ENCODE data around the gene KERA.

Gene KERA

DNA sequence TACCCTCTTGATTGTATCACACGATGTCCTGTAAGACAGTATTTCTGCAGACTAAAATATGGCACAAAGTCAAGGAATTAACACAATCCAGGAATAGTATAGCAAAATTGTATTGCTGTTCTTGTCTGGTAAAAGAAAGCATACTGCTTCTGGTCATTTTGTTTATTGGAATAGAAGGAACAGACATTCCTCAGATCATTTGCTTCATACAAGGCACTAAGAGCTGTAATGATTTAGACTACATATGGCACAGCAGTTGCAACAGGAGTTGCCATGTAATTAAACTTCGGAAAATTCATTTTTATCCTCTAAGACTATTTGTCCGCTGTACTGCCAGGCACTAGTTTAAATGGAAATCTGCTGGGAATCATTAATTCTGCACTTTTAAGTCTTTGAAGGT lies 7.6 kb upstream of the KERA start:
- TF ChIP-seq, protein P1, sequence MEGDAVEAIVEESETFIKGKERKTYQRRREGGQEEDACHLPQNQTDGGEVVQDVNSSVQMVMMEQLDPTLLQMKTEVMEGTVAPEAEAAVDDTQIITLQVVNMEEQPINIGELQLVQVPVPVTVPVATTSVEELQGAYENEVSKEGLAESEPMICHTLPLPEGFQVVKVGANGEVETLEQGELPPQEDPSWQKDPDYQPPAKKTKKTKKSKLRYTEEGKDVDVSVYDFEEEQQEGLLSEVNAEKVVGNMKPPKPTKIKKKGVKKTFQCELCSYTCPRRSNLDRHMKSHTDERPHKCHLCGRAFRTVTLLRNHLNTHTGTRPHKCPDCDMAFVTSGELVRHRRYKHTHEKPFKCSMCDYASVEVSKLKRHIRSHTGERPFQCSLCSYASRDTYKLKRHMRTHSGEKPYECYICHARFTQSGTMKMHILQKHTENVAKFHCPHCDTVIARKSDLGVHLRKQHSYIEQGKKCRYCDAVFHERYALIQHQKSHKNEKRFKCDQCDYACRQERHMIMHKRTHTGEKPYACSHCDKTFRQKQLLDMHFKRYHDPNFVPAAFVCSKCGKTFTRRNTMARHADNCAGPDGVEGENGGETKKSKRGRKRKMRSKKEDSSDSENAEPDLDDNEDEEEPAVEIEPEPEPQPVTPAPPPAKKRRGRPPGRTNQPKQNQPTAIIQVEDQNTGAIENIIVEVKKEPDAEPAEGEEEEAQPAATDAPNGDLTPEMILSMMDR (IDR thresholded peaks at IDR 0.05; ENCODE audit: low read depth, low read length): no peak
- no peak for TF ChIP-seq EZH2phosphoT487 (IDR thresholded peaks at IDR 0.05; ENCODE audit: low read depth)
- H3K4me3 ChIP-seq (ENCODE audit: low read length): no peak overlapping the region
- no peaks in the 10 kb centered on the region for H3K36me3 ChIP-seq (replicated peaks; ENCODE audit: low read depth, low read length)
- peaks cover 5% of the 10 kb centered on the region for H3K4me1 ChIP-seq (ENCODE audit: low read length)
- no peak overlapping the region for H3K4me2 ChIP-seq (ENCODE audit: low read length)
- H3K79me2 ChIP-seq (ENCODE audit: low read length): no peaks in the 10 kb centered on the region
- no peaks in the 10 kb centered on the region for H4K20me1 ChIP-seq (ENCODE audit: insufficient read depth, low read length)
- H3K9ac ChIP-seq (ENCODE audit: low read length): no peak overlapping the region
- no peaks in the 10 kb centered on the region for H3K9me3 ChIP-seq (ENCODE audit: insufficient read depth, low read length)
- no peaks in the 10 kb centered on the region for H3K27me3 ChIP-seq (ENCODE audit: low read depth, low read length)
- no peak overlapping the region for H2AFZ ChIP-seq (ENCODE audit: low read depth, low read length)
- H3K27ac ChIP-seq (ENCODE audit: low read length): no peak overlapping the region

DNA sequence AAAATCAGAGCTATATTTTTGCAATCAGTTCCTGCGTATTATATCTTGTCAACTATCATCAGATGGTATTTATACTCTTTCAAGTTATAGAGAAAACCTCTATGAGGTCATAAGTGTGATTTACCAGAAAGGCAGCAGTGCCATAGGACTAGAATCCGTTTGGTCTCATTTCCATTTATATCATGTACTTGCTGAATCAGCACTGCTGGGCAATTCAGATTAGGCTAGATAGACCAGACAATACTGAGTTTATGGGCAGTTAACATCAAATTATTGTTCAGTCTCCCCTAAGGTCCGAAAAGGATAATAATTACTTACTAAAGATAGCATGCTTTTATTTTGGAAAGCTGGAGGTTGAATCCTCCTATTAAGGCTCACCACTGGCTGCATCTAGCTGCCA lies 6.8 kb upstream of the KERA start:
- Histone ChIP-seq H3K79me2 (ENCODE audit: low read length) (no peaks in the 10 kb centered on the region), H3K4me3 (ENCODE audit: low read length) (no peak overlapping the region), H3K4me2 (ENCODE audit: low read length) (no peak overlapping the region), H3K36me3 (replicated peaks; ENCODE audit: low read depth, low read length) (no peaks in the 10 kb centered on the region), H2AFZ (ENCODE audit: low read depth, low read length) (no peak overlapping the region), H3K9me3 (ENCODE audit: insufficient read depth, low read length) (no peaks in the 10 kb centered on the region), H3K9ac (ENCODE audit: low read length) (no peak overlapping the region), H4K20me1 (ENCODE audit: insufficient read depth, low read length) (no peaks in the 10 kb centered on the region), H3K27me3 (ENCODE audit: low read depth, low read length) (no peaks in the 10 kb centered on the region), H3K4me1 (ENCODE audit: low read length) (peaks cover 5% of the 10 kb centered on the region), H3K27ac (ENCODE audit: low read length) (no peak overlapping the region)
- no peak for TF ChIP-seq EZH2phosphoT487 (IDR thresholded peaks at IDR 0.05; ENCODE audit: low read depth)

DNA sequence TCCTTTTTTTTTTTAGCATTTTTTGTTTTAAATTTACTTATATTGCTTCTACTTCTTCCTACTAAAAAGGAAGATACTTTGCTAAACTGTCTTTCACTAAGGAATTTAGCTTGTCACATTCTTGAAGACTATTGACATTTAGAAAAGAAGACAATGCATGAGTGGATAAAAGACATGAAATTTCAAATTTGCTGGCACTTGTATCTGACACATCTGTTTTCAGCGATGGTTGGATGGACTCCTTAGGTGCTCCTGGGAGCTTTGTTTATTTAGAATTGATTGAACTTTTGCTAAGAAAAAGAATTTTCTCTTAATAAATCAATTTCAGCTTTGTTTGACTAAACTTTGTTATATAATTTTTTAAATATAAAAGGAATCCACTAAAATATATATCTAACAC lies 3.3 kb upstream of the KERA start:
- Histone ChIP-seq H4K20me1 (ENCODE audit: insufficient read depth, low read length) (no peaks in the 10 kb centered on the region), H3K27me3 (ENCODE audit: low read depth, low read length) (no peaks in the 10 kb centered on the region), H3K79me2 (ENCODE audit: low read length) (no peaks in the 10 kb centered on the region), H3K4me2 (ENCODE audit: low read length) (no peak overlapping the region), H3K4me1 (ENCODE audit: low read length) (peaks cover 3% of the 10 kb centered on the region), H3K9ac (ENCODE audit: low read length) (no peak overlapping the region), H3K27ac (ENCODE audit: low read length) (no peak overlapping the region), H3K9me3 (ENCODE audit: insufficient read depth, low read length) (no peaks in the 10 kb centered on the region), H3K36me3 (replicated peaks; ENCODE audit: low read depth, low read length) (no peaks in the 10 kb centered on the region), H3K4me3 (ENCODE audit: low read length) (no peak overlapping the region), H2AFZ (ENCODE audit: low read depth, low read length) (no peak overlapping the region)
- TF ChIP-seq, protein P1 (IDR thresholded peaks at IDR 0.05; ENCODE audit: low read depth, low read length): no peak
- TF ChIP-seq EZH2phosphoT487 (IDR thresholded peaks at IDR 0.05; ENCODE audit: low read depth): no peak

DNA sequence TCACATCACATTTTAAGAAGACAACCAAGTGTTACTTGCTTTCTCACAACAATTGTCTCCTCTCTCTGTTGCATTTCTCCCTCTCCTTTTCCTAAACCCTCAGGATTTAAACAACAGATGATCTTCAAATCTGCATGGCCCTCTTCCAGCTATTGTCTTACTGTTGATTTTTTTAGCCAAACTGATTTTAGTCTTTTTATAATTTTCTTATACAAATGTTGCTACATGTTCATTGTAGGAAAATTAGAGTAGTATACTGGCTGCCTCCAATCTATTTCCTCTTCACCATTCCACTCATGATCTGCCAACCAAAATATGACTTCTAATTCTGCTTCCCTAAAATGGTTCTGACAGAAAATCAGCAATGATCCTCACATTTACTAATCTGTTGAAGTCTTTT lies 1.4 kb upstream of the KERA start:
- Histone ChIP-seq H4K20me1 (ENCODE audit: insufficient read depth, low read length) (no peaks in the 10 kb centered on the region), H3K79me2 (ENCODE audit: low read length) (no peaks in the 10 kb centered on the region), H2AFZ (ENCODE audit: low read depth, low read length) (no peak overlapping the region), H3K27me3 (ENCODE audit: low read depth, low read length) (no peaks in the 10 kb centered on the region), H3K4me2 (ENCODE audit: low read length) (no peak overlapping the region), H3K4me1 (ENCODE audit: low read length) (no peaks in the 10 kb centered on the region), H3K27ac (ENCODE audit: low read length) (no peak overlapping the region), H3K9ac (ENCODE audit: low read length) (no peak overlapping the region), H3K9me3 (ENCODE audit: insufficient read depth, low read length) (no peaks in the 10 kb centered on the region), H3K36me3 (replicated peaks; ENCODE audit: low read depth, low read length) (no peaks in the 10 kb centered on the region), H3K4me3 (ENCODE audit: low read length) (no peak overlapping the region)
- TF ChIP-seq, protein P1 (IDR thresholded peaks at IDR 0.05; ENCODE audit: low read depth, low read length): no peak
- no peak for TF ChIP-seq EZH2phosphoT487 (IDR thresholded peaks at IDR 0.05; ENCODE audit: low read depth)

DNA sequence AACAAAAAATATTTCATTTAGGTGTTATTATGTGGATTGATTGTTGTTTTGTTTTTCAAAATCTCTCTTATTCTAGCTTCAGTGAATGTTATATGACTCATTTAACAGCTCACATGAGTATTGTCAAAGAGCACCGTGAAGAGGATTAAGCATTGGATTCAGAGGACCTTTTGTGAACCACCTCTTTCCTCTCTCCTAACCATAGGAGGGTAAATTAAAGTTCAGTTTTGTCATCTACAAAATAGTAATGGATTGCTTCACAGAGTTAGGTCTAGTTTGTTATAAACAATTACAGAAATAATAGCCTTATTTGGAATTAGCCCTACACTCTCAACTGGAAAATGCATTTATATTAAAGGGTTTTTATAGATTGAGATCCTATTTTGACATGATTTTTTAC lies 962 bp upstream of the KERA start:
- no peaks in the 10 kb centered on the region for H3K4me1 ChIP-seq (ENCODE audit: low read length)
- no peak overlapping the region for H3K9ac ChIP-seq (ENCODE audit: low read length)
- no peak overlapping the region for H3K4me2 ChIP-seq (ENCODE audit: low read length)
- no peak overlapping the region for H3K4me3 ChIP-seq (ENCODE audit: low read length)
- no peaks in the 10 kb centered on the region for H3K27me3 ChIP-seq (ENCODE audit: low read depth, low read length)
- TF ChIP-seq EZH2phosphoT487 (IDR thresholded peaks at IDR 0.05; ENCODE audit: low read depth): no peak
- TF ChIP-seq, protein P1 (IDR thresholded peaks at IDR 0.05; ENCODE audit: low read depth, low read length): no peak
- H2AFZ ChIP-seq (ENCODE audit: low read depth, low read length): no peak overlapping the region
- H3K79me2 ChIP-seq (ENCODE audit: low read length): no peaks in the 10 kb centered on the region
- H4K20me1 ChIP-seq (ENCODE audit: insufficient read depth, low read length): no peaks in the 10 kb centered on the region
- no peaks in the 10 kb centered on the region for H3K9me3 ChIP-seq (ENCODE audit: insufficient read depth, low read length)
- no peaks in the 10 kb centered on the region for H3K36me3 ChIP-seq (replicated peaks; ENCODE audit: low read depth, low read length)
- H3K27ac ChIP-seq (ENCODE audit: low read length): no peak overlapping the region
